Transverse colon (tissue), 4 donors: ENCODE data around the gene CRYBG2. TPM values are rescaled to one million over a fixed set of nuclear protein-coding genes. Genes with fewer than 3 reads are reported as not detected.

Source experiments
- DNase-seq: peaks from one replicate; pipeline ENCODE4 v3.0.0-alpha.2; 2019
- H3K27ac ChIP-seq, 4 donors: fragments of 200-600 bp; sonication (generic); 2 replicates each; pipeline ENCODE4 v1.5.1; 2016 to 2018; ENCODE audit warnings: inconsistent platforms in 4 of 4
- H3K27me3 ChIP-seq: fragments of 200-600 bp; sonication (generic); 2 replicates; pipeline ENCODE4 v1.5.1; 2017; ENCODE audit warnings: inconsistent platforms
- H3K36me3 ChIP-seq, 4 donors: fragments of 200-600 bp; sonication (generic); 2 replicates each; pipeline ENCODE4 v1.5.1; 2017 to 2019; ENCODE audit warnings: inconsistent platforms in 4 of 4
- H3K4me1 ChIP-seq, 4 donors: fragments of 200-600 bp; sonication (generic); 2 replicates each; pipeline ENCODE4 v1.5.1; 2017 to 2020; ENCODE audit warnings: inconsistent platforms in 4 of 4
- H3K4me3 ChIP-seq, 4 donors: fragments of 200-600 bp; sonication (generic); 1 replicate in 1 of 4; 2 replicates in 3 of 4; pipeline versions ENCODE4 v1.5.1 to v1.6.1; 2017 to 2019; ENCODE audit warnings: inconsistent platforms in 4 of 4
- H3K9me3 ChIP-seq, 2 donors: fragments of 200-600 bp; sonication (generic); 2 replicates each; pipeline ENCODE4 v1.5.1; 2017 to 2019; ENCODE audit warnings: inconsistent platforms in 2 of 2
- CTCF ChIP-seq, 5 experiments: fragments of 200-600 bp in 3 of 5; fragments of 450-650 bp in 2 of 5; sonication (generic) in 3 of 5; IDR thresholded peaks; 1 replicate in 2 of 5; 2 replicates in 3 of 5; pipeline ENCODE4 v1.5.1; 2016 to 2017; ENCODE audit warnings: antibody characterized with exemption in 5 of 5, inconsistent platforms in 3 of 5, mild to moderate bottlenecking in 2 of 5, moderate library complexity in 1 of 5
- EP300 ChIP-seq: sonication (generic); formaldehyde crosslinking; IDR thresholded peaks from one replicate; pipeline ENCODE4 v1.6.1; 2017; ENCODE audit warnings: antibody characterized with exemption, low read depth
- POLR2A ChIP-seq: fragments of 450-650 bp; IDR thresholded peaks from one replicate; pipeline ENCODE4 v1.6.1; 2016; ENCODE audit warnings: antibody characterized with exemption, mild to moderate bottlenecking, moderate library complexity
- POLR2AphosphoS5 ChIP-seq, 3 donors: sonication (generic); formaldehyde crosslinking; IDR thresholded peaks; one replicate each; pipeline ENCODE4 v1.6.1; 2016; ENCODE audit warnings: antibody characterized with exemption in 3 of 3
- WGBS, 2 donors: methylation state at CpG; one replicate each; pipeline ENCODE4 v1.1.5; 2018; ENCODE audit warnings: low coverage in 1 of 2; 5-methylcytosine and 5-hydroxymethylcytosine counted together
- in situ Hi-C, 4 donors: fragments of 200-750 bp; cut with MboI; loops; one replicate each; pipeline versions ENCODE4 v1.15.0 to v1.15.1; 2017; ENCODE audit warnings: low sequenced_read_pairs in 3 of 4, low pct_ligation_motif_present in 1 of 4, low pct_unique_long_range_greater_than_20kb in 1 of 4
- intact Hi-C: fragments of 100-400 bp; cut with DNase I; formaldehyde crosslinking; loops from one replicate; pipeline ENCODE4 v1.15.1; 2023; ENCODE audit warnings: low total_unique reads
- total RNA-seq, 4 donors: library from RNA; depleted of rRNA; stranded (reverse); fragments of >200 nt; gene quantifications; one replicate each; pipeline ENCODE4 v1.1.0, GENCODE V29; 2016

The CRYBG2 gene
- total RNA-seq, 4 donors from 2014 or later: 2.8 to 41.9 (median 22.3) TPM

DNA sequence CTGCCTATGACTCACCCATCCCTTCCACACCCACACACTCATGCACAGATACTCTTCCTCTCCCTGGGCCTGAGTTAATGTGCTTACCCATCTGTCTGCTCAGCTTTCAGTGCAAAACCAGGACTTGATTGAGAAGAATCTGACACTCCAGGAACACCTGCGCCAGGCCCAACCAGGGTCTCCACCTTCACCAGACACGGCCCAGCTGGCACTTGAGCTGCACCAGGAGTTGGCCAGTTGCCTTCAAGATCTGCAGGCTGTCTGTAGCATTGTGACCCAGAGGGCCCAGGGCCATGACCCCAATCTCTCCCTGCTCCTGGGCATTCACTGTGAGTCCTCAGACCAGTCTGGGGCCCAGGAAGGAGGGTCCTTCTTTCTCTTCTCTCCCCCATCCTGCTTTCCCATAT lies 77.5 kb downstream of the CRYBG2 start:
- Histone ChIP-seq H3K4me3 (no peak overlapping the region), H3K27ac (peak overlapping the region; percentile 93 to 98 (median 96)), H3K27me3 (no peaks in the 10 kb centered on the region), H3K36me3 (no peaks in the 10 kb centered on the region), H3K4me1 (peaks cover 40 to 57% (median 49%) of the 10 kb centered on the region in 4 donors), H3K9me3 (no peaks in the 10 kb centered on the region)
- 65% methylated on average over 2 of the region's 2 CpGs; no CpG with 5 or more reads in 1 of the 2 donors for WGBS, 2 donors
- intact Hi-C loops: no loop called here
- in situ Hi-C loops: loop anchor here in 3 of 4 donors (5.0 to 10.0 kb wide), 2 partner anchors 46 to 48 kb away; no protein-coding TSS in a partner anchor
- no peak for DNase-seq
- TF ChIP-seq CTCF (IDR thresholded peaks at IDR 0.05): no peak
- no peak for TF ChIP-seq POLR2A
- TF ChIP-seq EP300: no peak
- TF ChIP-seq POLR2AphosphoS5 (IDR thresholded peaks at IDR 0.05): no peak

DNA sequence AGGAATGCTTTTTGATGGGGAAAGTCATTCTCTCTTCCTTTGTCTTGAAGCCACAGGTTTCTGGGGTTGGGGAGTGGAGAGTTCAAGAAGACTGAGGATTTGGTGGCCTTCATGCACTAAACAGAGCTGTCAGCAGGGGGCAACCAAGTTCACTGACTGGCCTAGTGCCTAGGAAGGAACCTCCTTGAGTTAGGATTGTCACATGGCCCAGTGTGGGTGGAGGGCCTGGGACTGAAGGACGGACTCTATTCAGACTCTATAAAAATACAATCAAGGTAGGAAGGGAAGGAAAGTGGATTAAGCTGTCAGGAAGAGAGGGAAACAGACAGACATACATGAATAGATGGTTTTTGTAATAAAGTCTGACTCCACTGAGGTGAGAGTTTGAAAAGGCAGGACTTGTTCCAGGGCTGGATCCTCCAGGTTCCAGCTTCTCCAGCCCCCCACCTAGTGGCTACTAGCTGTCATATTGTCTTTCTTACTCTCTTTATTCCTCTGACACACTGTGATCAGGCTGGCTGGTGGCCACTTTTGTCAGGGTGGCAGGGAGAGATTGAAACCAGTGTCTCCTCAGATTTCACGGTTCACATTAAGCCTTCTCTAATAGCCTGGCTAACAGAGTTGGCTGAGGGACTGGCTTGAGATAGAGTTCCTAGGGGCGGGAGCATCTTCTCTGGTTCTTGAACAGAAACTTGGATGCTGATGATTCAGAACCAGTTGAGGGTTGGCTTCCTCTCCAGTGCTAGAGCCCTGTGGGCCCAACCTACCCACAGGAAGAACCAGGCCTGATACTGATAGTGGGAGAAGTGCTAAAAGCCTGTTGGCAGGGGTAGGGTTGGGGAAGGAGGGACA lies 78.1 kb downstream of the CRYBG2 start:
- in situ Hi-C loops (loop anchor here in 3 of 4 donors (5.0 to 10.0 kb wide), 2 partner anchors 46 to 49 kb away; no protein-coding TSS in a partner anchor), intact Hi-C loops (no loop called here)
- H3K9me3 ChIP-seq: no peaks in the 10 kb centered on the region
- peaks cover 37 to 51% (median 43%) of the 10 kb centered on the region in 4 donors for H3K4me1 ChIP-seq
- H3K27me3 ChIP-seq: no peaks in the 10 kb centered on the region
- DNase-seq: peak; percentile 93
- no peak overlapping the region for H3K4me3 ChIP-seq
- H3K27ac ChIP-seq: peak overlapping the region; percentile 93 to 98 (median 96)
- peaks cover 0 to 2% (median 0%) of the 10 kb centered on the region in 4 donors for H3K36me3 ChIP-seq
- TF ChIP-seq POLR2AphosphoS5 (IDR thresholded peaks at IDR 0.05): peak; percentile 39 to 78 (median 64)
- no peak for TF ChIP-seq EP300
- peak; percentile 83 to 97 (median 86) for TF ChIP-seq CTCF (IDR thresholded peaks at IDR 0.05)
- TF ChIP-seq POLR2A: peak; percentile 48
- WGBS, 2 donors: 0 to 17% methylated on average over 2 to 3 of the region's 3 CpGs

- H3K4me1 ChIP-seq: peaks cover 37 to 46% (median 38%) of the 10 kb centered on the region in 4 donors
- H3K4me3 ChIP-seq: no peak overlapping the region
- no peaks in the 10 kb centered on the region for H3K9me3 ChIP-seq
- H3K27me3 ChIP-seq: no peaks in the 10 kb centered on the region
- H3K27ac ChIP-seq: peak overlapping the region; percentile 93 to 98 (median 96)
- 54 to 73% methylated on average over 7 to 11 of the region's 11 CpGs for WGBS, 2 donors
- H3K36me3 ChIP-seq: peaks cover 0 to 9% (median 3%) of the 10 kb centered on the region in 4 donors
- no peak for TF ChIP-seq POLR2AphosphoS5 (IDR thresholded peaks at IDR 0.05)
- TF ChIP-seq EP300: no peak
- no peak for TF ChIP-seq POLR2A
- TF ChIP-seq CTCF (IDR thresholded peaks at IDR 0.05): no peak
- peak; percentile 19 for DNase-seq
- intact Hi-C loops: no loop called here
- in situ Hi-C loops: loop anchor here (5.0 to 10.0 kb wide), 3 partner anchors 47 to 52 kb away; no protein-coding TSS in a partner anchor
Measured at GRCh38 chr1:26274801-26275425, 79.0 kb downstream of the CRYBG2 start.

Other genes starting within 250 kb of the CRYBG2 start
- 10 to 100 TPM in 2 of 4 donors, 1 to 10 TPM in 2; 4.0 to 15.6 (median 9.8) TPM for gene PDIK1L, start 242.3 kb downstream of the CRYBG2 start, total RNA-seq
- gene FAM110D, start 195.1 kb downstream of the CRYBG2 start, total RNA-seq: 1 to 10 TPM in 3 of 4 donors, under 1 TPM in 1; 0.82 to 9.4 (median 2.9) TPM
- gene C1orf232, start 185.2 kb downstream of the CRYBG2 start, total RNA-seq: not detected
- 10 to 100 TPM in 3 of 4 donors, not detected in 1; 18.7 to 27.2 (median 26.9) TPM for gene ZNF593, start 184.2 kb downstream of the CRYBG2 start, total RNA-seq
- not detected for gene ZNF593OS, start 182.3 kb downstream of the CRYBG2 start, total RNA-seq
- gene CNKSR1, start 176.6 kb downstream of the CRYBG2 start, total RNA-seq: 100 to 1,000 TPM in 1 of 4 donors, 10 to 100 TPM in 3; 53.5 to 187 (median 74.4) TPM
- gene CATSPER4, start 163.5 kb downstream of the CRYBG2 start, total RNA-seq: not detected
- gene CEP85, start 119.9 kb downstream of the CRYBG2 start, total RNA-seq: 10 to 100 TPM in 3 of 4 donors, 1 to 10 TPM in 1; 8.6 to 73.8 (median 13.6) TPM
- 100 to 1,000 TPM; 134 to 314 (median 215) TPM for gene SH3BGRL3, start 74.0 kb downstream of the CRYBG2 start, total RNA-seq
- gene UBXN11, start 47.5 kb downstream of the CRYBG2 start, total RNA-seq: 10 to 100 TPM in 2 of 4 donors, 1 to 10 TPM in 2; 4.9 to 17.9 (median 12.0) TPM
- 10 to 100 TPM in 2 of 4 donors, 1 to 10 TPM in 1, not detected in 1; 5.3 to 56.1 (median 21.1) TPM for gene CD52, start 36.2 kb downstream of the CRYBG2 start, total RNA-seq
- gene ZNF683, start 18.6 kb upstream of the CRYBG2 start, total RNA-seq: not detected
- gene LIN28A, start 56.7 kb upstream of the CRYBG2 start, total RNA-seq: not detected
- 100 to 1,000 TPM in 3 of 4 donors, 10 to 100 TPM in 1; 83.4 to 204 (median 131) TPM for gene DHDDS, start 78.2 kb upstream of the CRYBG2 start, total RNA-seq
- 100 to 1,000 TPM in 3 of 4 donors, 10 to 100 TPM in 1; 58.7 to 194 (median 165) TPM for gene HMGN2, start 118.3 kb upstream of the CRYBG2 start, total RNA-seq
- gene RPS6KA1, start 175.6 kb upstream of the CRYBG2 start, total RNA-seq: 100 to 1,000 TPM; 153 to 202 (median 174) TPM